SK-N-DZ (cell line): ENCODE data around the gene XRCC5.
"Not testable (repeated sequence)": the region's sequence is repeated elsewhere in the genome, so short reads cannot be mapped to it uniquely, and the experiment has no call there.

Experiments
- DNase-seq: peaks from one replicate; pipeline ENCODE4 v3.0.0-alpha.2; 2015; ENCODE audit warnings: low spot score

XRCC5 gene

DNA sequence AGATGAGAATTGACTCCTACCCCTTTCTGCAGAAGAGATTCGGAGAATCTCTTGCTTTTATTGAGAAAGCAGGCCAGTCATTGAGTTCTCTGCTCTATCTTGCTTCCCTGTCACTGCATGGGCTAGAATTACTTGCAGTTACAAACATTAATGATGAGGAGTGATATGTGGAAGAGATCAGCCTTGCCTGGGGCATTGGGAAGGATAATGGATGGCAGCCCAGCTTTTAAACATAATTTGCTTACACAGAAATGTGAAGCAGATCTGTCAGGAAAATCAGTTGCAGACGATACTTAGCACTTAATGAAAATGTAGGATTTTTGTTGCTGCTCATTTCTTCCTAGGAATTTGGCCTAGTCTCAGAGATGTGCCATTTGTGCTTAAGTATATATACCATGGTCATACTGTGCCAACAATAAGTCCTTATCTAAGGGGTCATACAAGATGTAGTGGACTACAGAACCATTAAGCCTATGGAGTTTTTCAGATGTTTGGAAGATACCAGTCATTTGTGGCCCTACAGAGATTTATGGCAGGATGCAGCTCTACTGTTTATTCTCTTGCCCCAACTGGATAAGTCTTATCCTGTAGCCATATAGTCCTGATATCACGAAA, 92.7 kb downstream of the XRCC5 start:
- no peak for DNase-seq

GRCh38 chr2:216202626-216203250, 93.6 kb downstream of the XRCC5 start:
- DNase-seq, result no peak

DNA sequence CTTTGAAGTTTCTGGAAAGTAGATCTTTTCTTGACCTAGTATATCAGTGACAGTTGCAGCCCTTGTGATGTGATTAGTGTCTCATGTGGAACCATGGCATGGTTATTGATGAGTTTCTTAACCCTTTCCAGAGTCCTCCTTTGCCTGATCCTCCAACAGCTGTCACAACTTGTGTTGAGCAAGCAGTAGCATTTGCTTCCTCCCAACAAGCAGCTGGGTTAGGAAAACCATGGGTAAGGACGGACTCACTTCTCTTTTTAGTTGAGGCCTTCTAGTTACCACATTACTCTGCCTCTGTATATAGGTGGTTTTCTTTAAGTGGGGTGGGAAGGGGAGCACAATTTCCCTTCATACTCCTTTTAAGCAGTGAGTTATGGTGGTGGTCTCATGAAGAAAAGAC, 96.3 kb downstream of the XRCC5 start:
- no peak for DNase-seq

GRCh38 chr2:216206041-216206703, 97.0 kb downstream of the XRCC5 start:
- DNase-seq, result no peak

- no peak for DNase-seq
Measured at GRCh38 chr2:216206821-216207220, 97.7 kb downstream of the XRCC5 start.

GRCh38 chr2:216208661-216209060, 99.5 kb downstream of the XRCC5 start:
- DNase-seq, result not testable (repeated sequence)

DNA sequence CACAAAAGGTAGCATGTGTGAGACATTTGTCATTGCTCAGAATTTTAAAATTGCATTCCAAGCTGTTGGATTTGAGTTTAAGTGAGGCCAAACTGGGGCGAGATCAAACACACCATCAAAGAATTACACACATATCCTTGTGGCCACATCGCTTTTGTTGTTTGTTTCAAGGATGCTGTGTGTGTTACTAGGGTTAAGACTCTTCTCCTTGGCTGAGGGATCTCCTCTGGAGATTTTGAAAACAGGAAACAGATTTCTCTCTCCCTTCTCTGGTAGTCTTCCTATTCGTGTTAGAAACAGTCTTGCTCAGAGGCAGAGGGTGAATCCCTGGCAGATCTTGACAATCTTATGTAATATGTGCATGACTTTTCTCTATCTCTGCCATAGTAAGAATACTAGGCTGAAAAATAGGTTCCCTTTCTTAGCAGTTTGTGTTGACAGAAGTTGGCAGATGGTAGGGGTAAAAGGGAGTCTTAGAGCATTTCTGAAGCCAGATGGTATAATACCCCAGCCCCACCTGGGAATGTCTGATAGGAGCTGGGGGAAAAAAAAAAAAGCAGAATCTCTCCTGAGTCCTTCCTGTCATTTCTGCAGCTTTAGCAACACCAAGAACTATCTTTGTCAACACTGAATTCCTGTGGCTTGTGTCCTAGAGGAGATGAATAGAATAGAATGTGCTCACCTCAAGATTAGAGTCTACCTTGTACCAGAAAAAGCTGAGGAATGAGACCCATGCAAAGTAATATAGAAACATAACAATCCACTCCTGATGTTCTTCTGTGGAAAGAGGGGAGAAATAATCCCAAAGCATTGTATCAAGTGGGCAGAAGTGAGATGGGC, 101.8 kb downstream of the XRCC5 start:
- DNase-seq, result no peak

DNA sequence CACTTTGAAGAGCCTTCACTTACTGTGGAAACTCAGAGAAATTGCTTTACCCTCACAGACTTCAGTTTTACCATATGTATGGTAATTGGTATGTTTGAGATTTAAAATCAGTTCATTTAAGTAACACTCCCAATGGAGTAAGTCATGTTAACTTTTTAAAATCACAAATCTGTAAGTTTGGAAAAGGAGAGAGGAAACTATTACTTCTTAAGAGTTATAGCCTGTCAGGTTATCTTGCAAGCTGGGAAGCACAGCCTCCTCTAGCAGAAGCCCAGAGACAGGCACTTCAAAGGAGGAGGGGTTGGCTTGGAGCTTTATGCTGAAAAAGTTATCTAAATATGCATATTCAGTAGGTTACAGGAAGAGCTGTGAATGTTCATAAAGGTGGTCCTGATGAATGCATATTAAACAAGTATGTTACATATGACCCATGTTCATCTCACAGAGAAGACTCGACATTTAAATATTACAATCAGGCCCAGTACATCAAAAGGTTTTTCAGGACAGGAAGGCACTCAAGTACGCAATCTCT, 102.5 kb downstream of the XRCC5 start:
- no peak for DNase-seq

DNA sequence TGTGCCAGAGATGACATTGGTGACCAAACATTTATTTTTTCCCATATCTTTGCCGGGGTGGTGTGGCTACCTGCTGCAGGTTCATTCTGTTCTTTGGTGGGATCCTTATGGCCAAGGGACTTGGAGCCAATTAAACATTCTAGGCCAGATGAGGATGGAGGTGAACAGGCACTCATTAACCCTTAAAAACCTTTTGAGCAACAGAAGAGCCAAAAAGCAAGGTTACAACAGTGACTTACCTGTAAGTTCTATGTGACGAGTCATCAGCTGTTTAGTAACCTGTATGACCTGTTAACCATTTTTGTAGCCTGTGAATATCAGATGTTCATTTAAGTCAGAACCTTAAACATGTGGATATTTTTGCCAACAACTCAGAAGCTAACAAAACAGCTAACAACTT, 105.6 kb downstream of the XRCC5 start:
- DNase-seq, result no peak

- peak; percentile 55 for DNase-seq
Measured at GRCh38 chr2:216215658-216216390, 106.7 kb downstream of the XRCC5 start.

GRCh38 chr2:216216951-216217903, 108.1 kb downstream of the XRCC5 start:
- DNase-seq, result peak; percentile 49

DNA sequence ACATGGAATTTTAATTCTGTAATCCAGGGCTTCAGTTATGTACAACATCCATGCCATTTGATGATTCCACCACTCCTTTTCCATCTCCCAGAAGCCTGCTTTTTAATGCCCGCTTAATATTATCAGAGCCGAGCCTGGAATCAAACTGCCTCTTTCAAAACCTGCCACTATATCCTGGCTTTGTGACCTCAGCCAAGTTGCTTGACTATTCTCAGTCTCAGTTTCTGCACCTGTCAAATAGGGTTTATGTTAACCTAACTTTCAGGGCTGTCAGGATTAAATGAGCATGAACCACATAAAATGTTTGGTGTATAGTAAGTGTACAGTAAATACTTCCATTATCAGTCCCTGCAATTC, 108.7 kb downstream of the XRCC5 start:
- DNase-seq, result no peak

DNA sequence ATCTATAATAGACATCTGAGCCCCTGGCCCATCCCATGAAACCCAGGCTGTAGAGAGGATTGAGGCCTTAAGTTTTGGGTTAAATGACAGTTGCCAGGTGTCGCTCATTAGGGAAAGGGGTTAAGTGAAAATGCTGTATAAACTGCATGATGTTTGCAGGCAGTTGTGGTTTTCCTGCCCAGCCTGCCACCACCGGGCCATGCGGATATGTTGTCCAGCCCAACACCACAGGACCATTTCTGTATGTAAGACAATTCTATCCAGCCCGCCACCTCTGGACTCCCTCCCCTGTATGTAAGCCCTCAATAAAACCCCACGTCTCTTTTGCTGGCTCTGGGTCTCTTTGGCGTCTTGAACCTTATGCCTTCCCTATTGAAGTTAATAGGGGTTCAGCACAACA, 110.7 kb downstream of the XRCC5 start:
- no peak for DNase-seq

DNA sequence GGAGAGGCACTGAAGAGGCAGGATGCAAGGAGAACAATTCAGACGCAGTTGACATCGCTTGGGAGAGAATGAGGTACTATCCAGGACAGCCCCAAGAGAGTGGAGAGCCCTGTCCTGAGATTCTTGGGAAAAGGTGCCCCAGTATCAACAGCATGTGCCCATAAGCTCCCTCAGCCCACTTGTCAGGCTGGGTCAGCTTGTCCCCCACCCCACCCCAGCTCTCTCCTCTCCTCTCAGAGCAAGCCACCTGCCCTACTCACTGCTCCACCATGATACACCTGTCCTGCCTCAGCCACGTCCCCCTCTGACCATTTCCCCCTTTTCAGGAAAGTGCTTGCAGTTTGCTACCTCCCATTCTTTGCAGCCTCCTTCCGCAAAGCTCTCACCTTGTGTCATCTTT, 111.8 kb downstream of the XRCC5 start:
- DNase-seq, result no peak

- no peak for DNase-seq
Measured at GRCh38 chr2:216221811-216222210, 112.7 kb downstream of the XRCC5 start.

DNA sequence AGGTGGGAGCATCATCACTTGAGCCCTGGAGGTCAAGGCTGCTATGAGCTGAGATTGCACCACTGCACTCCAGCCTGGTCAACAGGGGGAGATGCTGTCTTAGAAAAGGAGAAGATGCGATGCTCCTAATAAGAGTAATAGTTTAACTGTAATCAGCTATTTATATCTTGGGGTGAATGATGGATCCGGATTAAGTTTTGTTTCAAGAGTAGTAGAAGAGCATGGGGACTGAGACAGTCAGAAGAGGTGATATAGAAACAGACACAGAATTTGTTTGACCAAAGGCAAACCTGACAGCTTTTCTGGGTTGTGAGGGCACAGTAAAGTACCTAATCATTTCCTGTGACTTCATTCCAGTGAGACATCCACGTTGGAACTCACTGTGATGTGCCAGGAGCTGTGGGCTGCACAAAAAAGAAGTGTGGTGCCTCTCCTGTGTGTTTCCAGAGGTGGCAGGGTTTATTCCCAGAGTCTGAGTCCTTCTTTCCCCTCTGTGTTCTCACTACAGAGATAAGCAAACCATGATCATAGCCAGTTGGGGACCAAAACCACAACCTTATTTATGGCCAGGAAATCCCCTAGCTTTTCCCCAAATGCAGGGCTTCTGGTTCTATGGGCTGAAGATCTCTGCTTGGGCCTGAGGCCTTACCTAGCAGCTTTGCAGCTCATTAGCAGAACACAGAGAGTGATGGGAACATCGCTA, 113.7 kb downstream of the XRCC5 start:
- DNase-seq, result no peak

- no peak for DNase-seq
Measured at GRCh38 chr2:216224388-216224787, 115.2 kb downstream of the XRCC5 start.

GRCh38 chr2:216229277-216229914, 120.2 kb downstream of the XRCC5 start:
- no peak for DNase-seq

GRCh38 chr2:216231867-216232266, 122.7 kb downstream of the XRCC5 start:
- DNase-seq, result no peak
